GM18858 (cell line): ENCODE results near the gene DNAH3.

ENCODE experiments used
- ATAC-seq: cut with Tn5 transposase; IDR thresholded peaks from one replicate; pipeline ENCODE4 v1.9.1; 2021; ENCODE audit not compliant: unreplicated experiment

Gene DNAH3

GRCh38 chr16:20906341-20907255 is 244.0 kb downstream of the DNAH3 start:
- no peak for ATAC-seq

- no peak for ATAC-seq
Measured at GRCh38 chr16:20905576-20905975, 245.1 kb downstream of the DNAH3 start.

- ATAC-seq: no peak
Measured at GRCh38 chr16:20904507-20905081, 246.1 kb downstream of the DNAH3 start.

DNA sequence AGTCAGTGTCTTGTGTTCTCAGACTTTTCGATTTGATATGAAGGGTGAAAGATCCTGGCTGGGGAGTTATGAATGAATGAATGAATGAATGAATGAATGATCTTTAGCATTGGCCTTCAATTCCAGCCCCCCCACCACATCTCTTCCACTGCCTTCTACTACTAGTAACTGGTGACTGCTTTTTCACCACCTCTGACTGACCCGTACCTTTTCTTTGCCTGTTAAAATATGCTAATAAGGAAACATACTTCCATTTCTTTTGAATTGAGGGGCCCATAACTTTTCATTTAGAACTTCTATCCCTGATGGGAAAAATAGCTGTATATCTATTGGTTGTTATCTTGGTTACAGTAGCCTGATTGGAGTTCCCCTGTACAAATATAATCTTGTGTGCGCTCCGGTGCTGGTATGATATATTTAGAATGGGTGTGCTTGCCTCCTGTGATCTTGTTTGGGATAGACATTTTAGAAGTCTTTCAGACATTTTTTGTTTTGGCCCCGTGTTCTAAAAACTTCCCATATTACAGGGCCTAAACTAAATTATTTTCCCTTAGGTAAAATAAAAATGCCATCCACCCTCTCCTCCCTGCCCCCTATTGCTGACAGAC is 246.6 kb downstream of the DNAH3 start:
- no peak for ATAC-seq

GRCh38 chr16:20903116-20903898 is 247.3 kb downstream of the DNAH3 start:
- no peak for ATAC-seq

GRCh38 chr16:20902426-20902825 is 248.2 kb downstream of the DNAH3 start:
- ATAC-seq: no peak

DNA sequence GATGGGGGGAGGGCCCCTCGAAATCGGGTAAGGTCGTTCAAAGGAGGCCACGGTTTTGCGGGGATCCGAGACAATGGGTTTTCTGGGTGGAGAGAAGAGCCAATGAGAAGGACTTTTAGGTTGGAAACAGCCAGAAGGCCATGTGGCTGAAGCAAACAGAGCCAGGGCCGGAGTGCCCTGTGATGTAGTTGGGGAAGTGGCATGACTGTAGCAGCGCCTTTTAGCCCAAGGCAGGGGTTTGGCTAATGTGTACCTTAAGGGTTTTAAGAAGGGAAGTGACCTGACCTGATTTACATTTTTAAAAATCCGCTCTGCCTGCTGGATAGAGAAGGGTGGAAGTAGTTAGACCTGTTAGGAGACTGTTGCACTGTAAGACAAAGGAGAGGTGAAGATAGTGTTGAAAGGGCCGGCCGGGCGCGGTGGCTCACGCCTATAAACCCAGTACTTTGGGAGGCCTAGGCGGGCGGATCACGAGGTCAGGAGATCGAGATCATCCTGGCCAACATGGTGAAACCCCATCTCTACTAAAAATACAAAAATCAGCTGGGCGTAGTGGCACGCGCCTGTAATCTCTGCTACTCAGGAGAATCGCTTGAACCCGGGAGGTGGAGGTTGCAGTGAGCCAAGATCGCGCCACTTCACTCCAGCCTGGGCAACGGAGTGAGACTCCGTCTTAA is 249.1 kb downstream of the DNAH3 start:
- ATAC-seq: no peak

DNA sequence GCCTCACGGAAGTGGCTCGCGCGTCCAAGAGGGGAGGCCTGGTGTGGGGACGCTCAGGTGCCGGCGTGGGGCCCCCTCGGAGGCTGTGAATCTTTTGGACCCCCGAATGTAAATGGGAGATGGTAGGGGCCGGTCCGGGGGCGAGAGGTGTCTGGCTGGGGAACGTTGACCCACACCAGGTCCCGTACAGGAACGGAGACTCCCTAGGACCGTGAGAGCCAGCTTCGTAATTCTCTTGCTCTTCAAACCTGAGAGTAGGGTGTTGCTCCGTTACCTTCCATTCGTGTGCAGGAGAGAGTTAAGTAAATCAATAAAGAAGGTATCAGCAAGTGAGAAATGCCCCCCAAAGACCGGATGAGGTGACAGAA is 249.6 kb downstream of the DNAH3 start:
- no peak for ATAC-seq

GRCh38 chr16:20900299-20901067 is 250.2 kb downstream of the DNAH3 start, which contains the start of the genes DCUN1D3 and LYRM1:
TSS of gene DCUN1D3 (minus strand) at chr16:20900358. CDS start at chr16:20862538, 37,820 bp downstream.
TSS of gene LYRM1 (plus strand) at chr16:20900771. CDS start at chr16:20915556, 14,785 bp downstream.
- ATAC-seq: peak; percentile 41

DNA sequence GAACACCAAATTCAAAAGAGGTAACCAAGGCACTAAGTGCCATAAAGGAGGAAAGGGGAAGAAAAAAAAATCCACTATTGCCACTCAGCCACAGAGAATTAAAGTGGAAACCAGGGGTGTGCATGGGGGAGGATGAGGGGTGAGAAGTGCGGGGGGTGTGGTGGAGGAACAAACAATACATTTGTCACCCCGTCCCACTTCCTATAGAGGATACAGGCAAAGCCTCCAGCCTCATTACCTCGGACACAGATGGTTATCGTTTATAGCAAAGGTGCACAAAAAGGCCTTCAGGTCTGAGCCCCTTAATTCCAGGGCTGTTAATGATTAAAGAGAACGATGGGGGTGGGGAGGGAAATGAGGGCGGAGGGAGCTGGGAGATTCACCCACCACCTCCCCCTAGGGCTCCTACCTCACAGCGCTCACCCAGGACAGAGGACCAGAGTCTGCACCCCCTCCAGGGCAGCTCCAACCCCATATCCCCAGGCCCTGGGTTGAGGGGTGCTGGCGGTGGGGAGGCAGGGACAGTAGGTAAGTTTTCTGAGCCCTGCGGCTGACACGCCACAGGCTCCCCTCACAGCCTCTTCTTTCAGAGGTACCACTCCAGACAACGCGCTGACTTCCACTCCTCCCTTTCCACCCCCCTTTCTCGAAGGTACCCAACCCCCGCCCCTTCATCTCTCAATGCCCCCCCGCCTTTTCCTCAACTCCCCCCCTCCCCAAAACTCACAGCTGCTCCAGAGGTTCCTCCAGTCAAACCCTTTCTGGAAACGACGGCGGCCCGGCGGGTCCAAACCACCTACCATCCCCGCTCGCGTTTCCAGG is 251.0 kb downstream of the DNAH3 start:
- ATAC-seq: no peak

GRCh38 chr16:20899071-20899470 is 251.6 kb downstream of the DNAH3 start:
- no peak for ATAC-seq

DNA sequence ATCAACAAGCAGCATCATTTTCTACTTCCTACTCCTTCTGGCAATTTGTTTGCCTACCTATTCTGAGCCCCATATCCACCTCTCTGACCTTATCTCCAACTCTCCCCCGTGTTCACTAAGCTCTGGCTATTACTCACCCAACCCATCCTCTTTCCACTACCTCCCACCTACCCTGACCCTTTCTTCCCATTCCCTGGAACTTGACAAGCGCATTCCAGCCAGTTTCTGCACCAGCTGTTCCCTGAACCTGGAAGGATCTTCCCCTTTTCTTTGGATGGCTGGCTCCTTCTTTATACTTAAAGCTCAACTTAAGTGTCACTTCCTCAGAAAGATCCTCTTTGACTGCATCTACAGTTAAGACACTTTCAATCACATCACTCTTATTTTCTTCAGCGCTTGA is 252.7 kb downstream of the DNAH3 start:
- no peak for ATAC-seq

DNA sequence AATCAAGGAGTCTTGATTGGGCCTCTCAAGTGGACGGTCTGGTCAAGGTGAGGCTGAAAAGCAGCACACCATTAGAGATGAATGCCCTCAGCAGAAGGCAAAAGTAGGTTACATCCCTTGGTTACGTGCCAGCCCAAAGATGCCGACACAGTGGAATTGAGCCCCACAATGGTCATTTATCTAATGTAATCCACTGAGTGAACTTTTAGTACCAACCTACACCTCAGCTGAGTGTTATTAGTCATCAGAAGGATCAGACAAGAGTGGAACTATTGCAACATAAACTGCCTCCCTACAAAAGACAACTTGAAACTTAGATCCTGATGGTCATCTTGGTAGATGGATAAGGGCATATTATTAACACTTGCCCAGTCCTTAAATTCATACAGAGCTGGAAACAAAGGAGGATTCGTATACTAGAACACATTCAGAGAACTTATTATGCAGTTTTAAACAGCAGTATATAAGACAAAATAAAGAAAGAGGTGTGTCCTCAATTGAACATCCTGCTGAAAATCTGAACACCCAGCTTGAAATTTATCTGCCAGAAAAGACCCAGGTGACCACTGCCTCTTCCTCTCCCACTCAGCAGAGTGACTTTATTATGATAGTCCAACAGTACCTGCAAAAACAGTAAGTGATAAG is 253.3 kb downstream of the DNAH3 start:
- ATAC-seq: no peak

GRCh38 chr16:20894388-20894787 is 256.3 kb downstream of the DNAH3 start:
- ATAC-seq: no peak

- ATAC-seq: no peak
Measured at GRCh38 chr16:20889625-20890275, 260.9 kb downstream of the DNAH3 start.

GRCh38 chr16:20887207-20887606 is 263.4 kb downstream of the DNAH3 start:
- ATAC-seq: no peak

- ATAC-seq: no peak
Measured at GRCh38 chr16:20886320-20886719, 264.3 kb downstream of the DNAH3 start.

DNA sequence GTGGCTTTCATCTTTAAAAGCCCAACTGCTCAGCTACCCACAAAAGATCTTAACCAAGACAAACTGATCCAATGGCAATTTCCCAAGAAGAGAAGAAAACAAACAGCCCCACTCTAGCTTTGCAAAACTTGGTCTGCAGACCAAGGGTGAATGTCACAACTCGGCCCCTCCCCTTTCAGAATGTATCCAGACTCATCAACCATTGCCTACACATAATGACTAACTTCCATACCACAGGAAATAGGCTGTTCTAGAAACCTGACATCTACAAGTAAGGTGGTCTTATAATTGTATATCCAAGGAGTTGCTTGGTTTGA is 266.4 kb downstream of the DNAH3 start:
- no peak for ATAC-seq
